Suprapubic skin (tissue), 4 donors: Measurements from ENCODE around the gene ULK1. TPM values are rescaled to one million over a fixed set of nuclear protein-coding genes. Genes with fewer than 3 reads are reported as not detected.

Source experiments
- DNase-seq, 2 donors: peaks; one replicate each; pipeline ENCODE4 v3.0.0-alpha.2; 2019; ENCODE audit warnings: low spot score in 2 of 2
- H3K27ac ChIP-seq: fragments of 200-600 bp; sonication (generic); one replicate; pipeline ENCODE4 v1.5.1; 2019
- H3K27me3 ChIP-seq: fragments of 200-600 bp; sonication (generic); one replicate; pipeline ENCODE4 v1.5.1; 2019
- H3K36me3 ChIP-seq: fragments of 200-600 bp; sonication (generic); one replicate; pipeline ENCODE4 v1.5.1; 2019
- H3K4me1 ChIP-seq: fragments of 200-600 bp; sonication (generic); one replicate; pipeline ENCODE4 v1.5.1; 2019
- H3K4me3 ChIP-seq: fragments of 200-600 bp; sonication (generic); one replicate; pipeline ENCODE4 v1.5.1; 2019; ENCODE audit warnings: mild to moderate bottlenecking
- H3K9me3 ChIP-seq: fragments of 200-600 bp; sonication (generic); one replicate; pipeline ENCODE4 v1.5.1; 2019
- EP300 ChIP-seq: sonication (generic); formaldehyde crosslinking; IDR thresholded peaks from one replicate; pipeline ENCODE4 v1.6.1; 2017; ENCODE audit warnings: antibody characterized with exemption
- POLR2A ChIP-seq, 2 donors: fragments of 450-650 bp; IDR thresholded peaks; one replicate each; pipeline ENCODE4 v1.6.1; 2017; ENCODE audit warnings: antibody characterized with exemption in 2 of 2, mild to moderate bottlenecking in 2 of 2, moderate library complexity in 2 of 2
- POLR2AphosphoS5 ChIP-seq, 3 donors: sonication (generic); formaldehyde crosslinking; IDR thresholded peaks; one replicate each; pipeline ENCODE4 v1.6.1; 2017; ENCODE audit warnings: antibody characterized with exemption in 3 of 3
- WGBS: methylation state at CpG from one replicate; pipeline ENCODE4 v1.1.5; 2018; 5-methylcytosine and 5-hydroxymethylcytosine counted together
- total RNA-seq, 4 donors: library from RNA; depleted of rRNA; stranded (reverse); fragments of >200 nt; gene quantifications; one replicate each; pipeline ENCODE4 v1.1.0, GENCODE V29; 2016
- TF ChIP-seq, protein P1 (sequence below), 2 donors: fragments of 200-600 bp in 1 of 2; fragments of 450-650 bp in 1 of 2; sonication (generic) in 1 of 2; IDR thresholded peaks; one replicate each; pipeline ENCODE4 v1.5.1; 2016 to 2019; ENCODE audit warnings: antibody characterized with exemption in 2 of 2, mild to moderate bottlenecking in 1 of 2, moderate library complexity in 1 of 2

The ULK1 gene
- total RNA-seq, 4 donors from 2014 or later: 37.0 to 102 (median 65.7) TPM

DNA sequence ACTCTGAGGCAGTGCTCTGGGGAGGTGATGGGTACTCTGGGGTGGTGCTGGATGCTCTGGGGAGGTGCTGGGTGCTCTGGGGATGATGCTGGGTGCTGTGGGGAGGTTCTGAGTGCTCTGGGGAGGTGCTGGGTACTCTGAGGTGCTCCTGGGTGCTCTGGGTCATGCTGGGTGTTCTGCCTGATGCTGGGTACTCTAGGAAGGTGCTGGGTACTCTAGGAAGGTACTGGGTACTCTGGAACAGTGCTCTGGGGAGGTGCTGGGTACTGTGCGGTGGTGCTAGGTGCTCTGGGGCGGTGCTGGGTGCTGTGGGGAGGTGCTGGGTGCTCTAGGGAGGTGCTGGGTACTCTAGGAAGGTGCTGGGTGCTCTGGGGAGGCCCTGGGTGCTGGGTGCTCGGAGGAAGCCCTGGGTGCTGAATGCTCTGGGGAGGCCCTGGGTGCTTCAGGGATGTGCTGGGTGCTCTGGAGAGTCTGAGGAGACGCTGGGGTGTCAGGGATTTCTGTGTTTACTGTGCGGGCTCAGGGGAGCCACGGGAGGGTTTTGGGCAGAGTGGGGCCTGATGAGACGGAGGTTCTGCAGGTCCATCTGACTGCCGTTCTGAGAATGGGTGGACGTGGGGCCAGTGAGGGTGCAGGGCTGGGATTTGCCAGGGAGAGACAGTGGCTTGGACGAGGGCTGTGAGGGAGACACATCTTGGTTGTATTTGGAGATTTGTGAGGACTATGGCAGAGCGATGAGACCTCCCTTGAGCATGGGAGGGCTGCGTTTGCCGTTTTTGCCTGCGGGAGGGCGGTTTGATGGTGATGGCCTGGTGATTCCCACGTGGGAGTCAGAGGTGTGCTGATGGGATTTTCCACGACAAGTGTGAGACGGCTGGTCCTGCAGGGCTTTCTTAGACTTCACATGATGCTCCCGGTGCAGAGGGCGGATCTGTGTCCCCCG is 36.2 kb upstream of the ULK1 start:
- Histone ChIP-seq H3K4me3 (no peak overlapping the region), H3K27me3 (peaks cover 9% of the 10 kb centered on the region), H3K27ac (no peak overlapping the region), H3K36me3 (no peaks in the 10 kb centered on the region), H3K9me3 (no peaks in the 10 kb centered on the region), H3K4me1 (peaks cover 22% of the 10 kb centered on the region)
- 82% methylated on average over 20 of the region's 21 CpGs for WGBS
- TF ChIP-seq, protein P1, sequence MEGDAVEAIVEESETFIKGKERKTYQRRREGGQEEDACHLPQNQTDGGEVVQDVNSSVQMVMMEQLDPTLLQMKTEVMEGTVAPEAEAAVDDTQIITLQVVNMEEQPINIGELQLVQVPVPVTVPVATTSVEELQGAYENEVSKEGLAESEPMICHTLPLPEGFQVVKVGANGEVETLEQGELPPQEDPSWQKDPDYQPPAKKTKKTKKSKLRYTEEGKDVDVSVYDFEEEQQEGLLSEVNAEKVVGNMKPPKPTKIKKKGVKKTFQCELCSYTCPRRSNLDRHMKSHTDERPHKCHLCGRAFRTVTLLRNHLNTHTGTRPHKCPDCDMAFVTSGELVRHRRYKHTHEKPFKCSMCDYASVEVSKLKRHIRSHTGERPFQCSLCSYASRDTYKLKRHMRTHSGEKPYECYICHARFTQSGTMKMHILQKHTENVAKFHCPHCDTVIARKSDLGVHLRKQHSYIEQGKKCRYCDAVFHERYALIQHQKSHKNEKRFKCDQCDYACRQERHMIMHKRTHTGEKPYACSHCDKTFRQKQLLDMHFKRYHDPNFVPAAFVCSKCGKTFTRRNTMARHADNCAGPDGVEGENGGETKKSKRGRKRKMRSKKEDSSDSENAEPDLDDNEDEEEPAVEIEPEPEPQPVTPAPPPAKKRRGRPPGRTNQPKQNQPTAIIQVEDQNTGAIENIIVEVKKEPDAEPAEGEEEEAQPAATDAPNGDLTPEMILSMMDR (IDR thresholded peaks at IDR 0.05): no peak
- TF ChIP-seq EP300 (no peak), POLR2A (IDR thresholded peaks at IDR 0.05) (no peak), POLR2AphosphoS5 (IDR thresholded peaks at IDR 0.05) (no peak)
- DNase-seq: no peak

DNA sequence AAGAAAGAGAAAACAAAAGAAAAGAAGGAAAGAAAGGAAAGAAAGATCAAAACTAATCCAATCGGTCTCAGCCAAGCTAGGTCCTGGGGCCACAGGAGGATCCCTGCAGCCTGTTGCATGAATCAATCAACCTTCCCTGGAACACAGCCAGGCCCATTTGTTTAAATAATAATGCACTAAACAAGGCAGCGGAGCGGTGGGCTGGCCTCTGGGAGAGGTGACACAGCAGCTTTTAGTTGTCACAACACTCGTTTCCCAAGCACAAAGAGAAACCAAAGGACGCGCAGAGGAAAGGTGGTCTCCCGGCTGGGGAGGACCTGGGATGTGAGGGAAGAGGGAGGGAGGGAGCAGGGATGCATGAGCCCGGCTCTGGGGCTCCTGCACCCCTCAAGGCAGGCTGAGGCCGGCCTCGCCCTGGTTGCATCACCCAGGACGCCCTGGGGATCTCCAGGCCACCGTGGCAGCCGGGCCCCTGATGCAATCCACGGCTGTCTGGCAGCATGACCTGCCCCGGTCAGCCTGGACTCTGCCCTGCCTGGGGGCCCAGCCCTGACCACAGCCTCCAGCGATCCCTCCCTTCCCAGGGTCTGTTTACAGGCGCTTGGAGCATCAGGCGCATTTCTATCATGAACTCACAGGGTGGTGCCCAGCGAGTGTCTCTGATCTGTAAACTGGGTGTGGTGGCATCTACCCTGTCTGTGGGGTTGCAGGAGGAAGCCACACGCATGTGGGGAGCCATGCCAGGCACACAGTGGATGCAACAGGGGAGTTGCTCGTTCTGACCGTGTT is 33.8 kb upstream of the ULK1 start:
- peak overlapping the region; percentile 1 for H3K4me3 ChIP-seq
- H3K9me3 ChIP-seq: no peaks in the 10 kb centered on the region
- H3K4me1 ChIP-seq: peaks cover 28% of the 10 kb centered on the region
- peak in 1 of 2 donors; percentile 79 for DNase-seq
- 17% methylated on average over 14 of the region's 22 CpGs for WGBS
- peaks cover 4% of the 10 kb centered on the region for H3K27me3 ChIP-seq
- TF ChIP-seq POLR2A (IDR thresholded peaks at IDR 0.05): no peak
- TF ChIP-seq EP300: no peak
- TF ChIP-seq, protein P1 (IDR thresholded peaks at IDR 0.05): no peak
- peak in 1 of 3 donors; percentile 6 for TF ChIP-seq POLR2AphosphoS5 (IDR thresholded peaks at IDR 0.05)
- no peaks in the 10 kb centered on the region for H3K36me3 ChIP-seq
- H3K27ac ChIP-seq: peak overlapping the region; percentile 2

DNA sequence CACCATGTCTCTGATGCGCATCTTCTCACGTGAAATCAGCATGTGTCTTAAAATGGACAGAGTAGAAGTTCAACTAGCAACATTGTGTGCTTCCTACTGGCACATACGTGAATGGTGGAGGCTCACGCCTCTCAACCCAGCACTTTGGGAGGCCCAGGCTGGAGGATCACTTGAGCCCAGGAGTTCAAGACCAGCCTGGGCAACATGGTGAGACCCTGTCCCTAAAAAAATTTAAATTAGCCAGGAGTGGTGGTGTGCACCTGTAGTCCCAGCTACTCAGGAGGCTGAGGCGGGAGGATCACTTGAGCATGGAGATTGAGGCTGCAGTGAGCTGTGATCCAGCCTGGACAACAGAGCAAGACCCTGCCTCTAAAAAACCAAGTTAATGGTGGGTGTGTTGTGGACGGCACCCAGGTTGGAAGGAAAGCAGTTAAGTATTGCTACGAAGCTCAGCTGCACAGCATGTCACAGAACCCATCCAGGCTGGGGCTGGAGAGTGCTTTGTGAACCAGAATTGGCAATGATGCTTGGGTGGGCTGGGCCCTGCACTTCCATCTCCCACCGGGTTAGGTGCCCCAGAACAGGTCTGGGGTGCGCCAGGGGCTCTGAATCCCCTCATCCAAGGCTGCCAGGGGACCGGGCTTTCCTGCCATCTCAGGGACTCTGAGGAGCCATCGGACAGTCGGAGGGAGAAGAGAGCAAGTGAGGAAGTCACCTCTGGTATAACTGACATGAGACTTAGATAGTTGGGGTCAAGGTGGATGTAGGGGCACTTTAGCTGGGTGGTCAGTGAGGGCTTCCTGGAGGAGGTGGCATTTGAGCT is 33.0 kb upstream of the ULK1 start:
- Histone ChIP-seq H3K9me3 (no peaks in the 10 kb centered on the region), H3K4me3 (no peak overlapping the region), H3K36me3 (no peaks in the 10 kb centered on the region), H3K4me1 (peaks cover 24% of the 10 kb centered on the region), H3K27me3 (no peaks in the 10 kb centered on the region), H3K27ac (no peak overlapping the region)
- no peak for TF ChIP-seq POLR2AphosphoS5 (IDR thresholded peaks at IDR 0.05)
- no peak for TF ChIP-seq EP300
- TF ChIP-seq POLR2A (IDR thresholded peaks at IDR 0.05): no peak
- TF ChIP-seq, protein P1 (IDR thresholded peaks at IDR 0.05): no peak
- WGBS: 88% methylated on average over 12 of the region's 12 CpGs
- peak in 1 of 2 donors; percentile 50 for DNase-seq

DNA sequence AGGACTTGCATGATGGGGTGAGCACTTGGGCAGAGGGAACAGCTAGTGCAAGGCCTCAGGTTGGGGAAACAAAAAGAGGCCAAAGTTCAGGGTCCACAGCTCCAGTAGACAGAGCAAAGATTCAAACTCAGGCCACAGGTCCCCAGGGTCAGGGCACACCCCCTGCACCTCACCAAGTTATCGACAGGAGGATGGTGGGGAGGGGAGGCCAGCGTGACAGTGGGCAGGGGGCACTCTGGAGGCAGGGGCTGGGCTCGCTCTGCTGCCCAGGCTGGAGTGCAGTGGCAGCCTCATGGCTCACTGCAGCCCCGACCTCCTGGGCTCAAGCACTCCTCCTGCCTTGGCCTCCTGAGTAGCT is 32.4 kb upstream of the ULK1 start:
- Histone ChIP-seq H3K27me3 (no peaks in the 10 kb centered on the region), H3K4me3 (no peak overlapping the region), H3K27ac (no peak overlapping the region), H3K36me3 (no peaks in the 10 kb centered on the region), H3K9me3 (no peaks in the 10 kb centered on the region), H3K4me1 (peaks cover 24% of the 10 kb centered on the region)
- TF ChIP-seq EP300 (no peak), POLR2AphosphoS5 (IDR thresholded peaks at IDR 0.05) (no peak), POLR2A (IDR thresholded peaks at IDR 0.05) (no peak)
- TF ChIP-seq, protein P1 (IDR thresholded peaks at IDR 0.05): no peak
- DNase-seq: no peak
- WGBS: 94% methylated on average over 2 of the region's 4 CpGs
